Measurements from ENCODE around the gene PPOX. TPM values are rescaled to one million over a fixed set of nuclear protein-coding genes. Genes with fewer than 3 reads are reported as not detected.
A peak's percentile ranks its signal among the peaks of the same experiment; 100 is the strongest.

The PPOX gene
- total and polyA plus RNA-seq, 11 donors: 9.7 to 24.3 (median 13.7) TPM

GRCh38 chr1:161206411-161207140, 40.4 kb downstream of the PPOX start:
- Histone ChIP-seq H3K4me1 (peaks cover 6 to 72% (median 47%) of the 10 kb centered on the region in 12 donors), H3K36me3 (peaks cover 0 to 85% (median 82%) of the 10 kb centered on the region in 9 donors), H3K27me3 (no peaks in the 10 kb centered on the region), H3K9me3 (no peaks in the 10 kb centered on the region), H3K27ac (peak overlapping the region; percentile 70 to 99 (median 84)), H3K4me3 (peak overlapping the region in 2 of 12 donors; percentile 0 to 16)
- peak in 4 of 5 donors; percentile 48 to 69 (median 62) for DNase-seq
- 66 to 73% (median 70%) methylated on average over 12 of the region's 12 CpGs for WGBS, 4 donors
- TF ChIP-seq POLR2A (IDR thresholded peaks at IDR 0.05) (no peak), CTCF (IDR thresholded peaks at IDR 0.05) (no peak)
- peak in 3 of 4 donors; percentile 2 to 25 (median 12) for ATAC-seq
- intact Hi-C loops (cut with DNase I): loop anchor here in 3 of 10 donors (5.0 kb wide), 1 partner anchor 176 kb away; no protein-coding TSS in a partner anchor

- WGBS, 4 donors: 47 to 58% (median 50%) methylated on average over 8 of the region's 8 CpGs
- Histone ChIP-seq H3K9me3 (no peaks in the 10 kb centered on the region), H3K4me1 (peaks cover 6 to 68% (median 46%) of the 10 kb centered on the region in 12 donors), H3K4me3 (peak overlapping the region in 5 of 12 donors; percentile 4 to 28 (median 16)), H3K27me3 (no peaks in the 10 kb centered on the region), H3K27ac (peak overlapping the region; percentile 70 to 99 (median 84)), H3K36me3 (peaks cover 2 to 91% (median 88%) of the 10 kb centered on the region in 9 donors)
- ATAC-seq: peak; percentile 76 to 80 (median 78)
- intact Hi-C loops (cut with DNase I): loop anchor here in 3 of 10 donors (5.0 kb wide), 1 partner anchor 175 kb away; no protein-coding TSS in a partner anchor
- DNase-seq: peak in 4 of 5 donors; percentile 63 to 82 (median 74)
- no peak for TF ChIP-seq CTCF (IDR thresholded peaks at IDR 0.05)
- TF ChIP-seq POLR2A (IDR thresholded peaks at IDR 0.05): peak in 1 of 2 donors; percentile 64
These were observed 40.9 kb downstream of the PPOX start for GRCh38 chr1:161207173-161207572.

GRCh38 chr1:161209790-161210409, 43.7 kb downstream of the PPOX start:
- peak; percentile 76 to 86 (median 82) for DNase-seq
- Histone ChIP-seq H3K4me1 (peaks cover 0 to 49% (median 27%) of the 10 kb centered on the region in 12 donors), H3K27ac (peak overlapping the region in 5 of 12 donors; percentile 28 to 98 (median 88)), H3K9me3 (no peaks in the 10 kb centered on the region), H3K36me3 (peaks cover 4 to 100% (median 99%) of the 10 kb centered on the region in 9 donors), H3K27me3 (no peaks in the 10 kb centered on the region), H3K4me3 (no peak overlapping the region)
- peak in 1 of 2 donors; percentile 13 for TF ChIP-seq POLR2A (IDR thresholded peaks at IDR 0.05)
- peak; percentile 76 to 91 (median 87) for TF ChIP-seq CTCF (IDR thresholded peaks at IDR 0.05)
- ATAC-seq: peak; percentile 21 to 76 (median 58)
- WGBS, 4 donors: 32 to 45% (median 36%) methylated on average over 10 to 11 of the region's 11 CpGs
- intact Hi-C loops (cut with DNase I): loop anchor here in 8 of 10 donors (1.0 to 5.0 kb wide), 3 partner anchors 15 to 172 kb away; no protein-coding TSS in a partner anchor
